Endodermal cell (in vitro differentiated cells): Measurements from ENCODE around the gene DNAJB12. TPM values are rescaled to one million over a fixed set of nuclear protein-coding genes. Genes with fewer than 3 reads are reported as not detected.
A peak's percentile ranks its signal among the peaks of the same experiment; 100 is the strongest.

Experiments
- DNase-seq: peaks from one replicate; pipeline ENCODE4 v3.0.0-alpha.2; 2017
- H3K27ac ChIP-seq: 2 replicates; pipeline ENCODE4 v1.5.1; 2013; ENCODE audit warnings: mild to moderate bottlenecking, low read depth, low read length, moderate library complexity
- H3K27me3 ChIP-seq: 2 replicates; pipeline ENCODE4 v1.6.1; 2013; ENCODE audit warnings: mild to moderate bottlenecking, low read length, moderate library complexity; ENCODE audit not compliant: insufficient read depth, control insufficient read depth, poor library complexity, severe bottlenecking
- H3K36me3 ChIP-seq: 2 replicates; pipeline ENCODE4 v1.7.0; 2013; ENCODE audit warnings: mild to moderate bottlenecking, low read length, moderate library complexity; ENCODE audit not compliant: control insufficient read depth, insufficient read depth
- H3K4me1 ChIP-seq: one replicate; pipeline ENCODE4 v1.7.0; 2013; ENCODE audit warnings: low read length; ENCODE audit not compliant: control insufficient read depth, insufficient read depth
- H3K4me3 ChIP-seq: 2 replicates; pipeline ENCODE4 v1.5.1; 2013; ENCODE audit warnings: mild to moderate bottlenecking, low read length, moderate library complexity
- H3K9ac ChIP-seq: 2 replicates; pipeline ENCODE4 v1.6.1; 2013; ENCODE audit warnings: mild to moderate bottlenecking, low read length, moderate library complexity; ENCODE audit not compliant: poor library complexity, severe bottlenecking; ENCODE audit errors: extremely low read depth
- H3K9me3 ChIP-seq: 2 replicates; pipeline ENCODE4 v1.6.1; 2013; ENCODE audit warnings: mild to moderate bottlenecking, low read length, moderate library complexity; ENCODE audit not compliant: control insufficient read depth
- H3K27ac Mint-ChIP-seq: 2 replicates; pipeline ENCODE4 v1.8.0; 2020; ENCODE audit warnings: mixed read lengths
- H3K27me3 Mint-ChIP-seq: 2 replicates; pipeline ENCODE4 v1.8.0; 2021; ENCODE audit warnings: mild to moderate bottlenecking, mixed read lengths; ENCODE audit not compliant: insufficient read depth
- H3K36me3 Mint-ChIP-seq: 2 replicates; pipeline ENCODE4 v1.8.0; 2020; ENCODE audit warnings: low read depth, mixed read lengths
- H3K4me1 Mint-ChIP-seq: 2 replicates; pipeline ENCODE4 v1.8.0; 2020; ENCODE audit warnings: mixed read lengths
- H3K4me3 Mint-ChIP-seq: 2 replicates; pipeline ENCODE4 v1.8.0; 2020; ENCODE audit warnings: mild to moderate bottlenecking, moderate library complexity, mixed read lengths
- H3K9me3 Mint-ChIP-seq: 2 replicates; pipeline ENCODE4 v1.8.0; 2020; ENCODE audit warnings: mild to moderate bottlenecking, mixed read lengths
- WGBS, 2 experiments: methylation state at CpG; one replicate each; pipeline versions ENCODE4 v1.1.5 to v1.1.7; 2013; ENCODE audit warnings: missing lambda C conversion rate in 2 of 2, mixed read lengths in 1 of 2; ENCODE audit not compliant: insufficient coverage in 1 of 2, insufficient read length in 1 of 2; 5-methylcytosine and 5-hydroxymethylcytosine counted together
- total RNA-seq, 2 donors: library from RNA; stranded (reverse); fragmentation: NEBNext Ultra II Directional in 1 of 2; extraction: Animal tissue kit (Norgen Biotek cat#: 25700) in 1 of 2; gene quantifications; 2 replicates in 1 of 2; 3 replicates in 1 of 2; pipeline ENCODE4 v1.2.1, GENCODE V29; 2021
- TF ChIP-seq, protein P1 (sequence below): fragments of 200-600 bp; sonication (generic); conservative IDR thresholded peaks from 2 replicates; pipeline ENCODE4 v1.5.0; 2021; ENCODE audit warnings: antibody characterized with exemption, mild to moderate bottlenecking

Gene DNAJB12
- total RNA-seq, 2 donors from 2014 or later = 22.6 to 27.5 TPM

GRCh38 chr10:72306215-72306760, 48.4 kb downstream of the DNAJB12 start:
- Mint-ChIP-seq H3K27me3 (no peaks in the 10 kb centered on the region), H3K27ac (no peak overlapping the region), H3K36me3 (no peaks in the 10 kb centered on the region), H3K9me3 (peaks cover 1% of the 10 kb centered on the region), H3K4me3 (no peak overlapping the region), H3K4me1 (peaks cover 8% of the 10 kb centered on the region)
- Histone ChIP-seq H3K9ac (no peak overlapping the region), H3K4me3 (no peak overlapping the region), H3K36me3 (no peaks in the 10 kb centered on the region), H3K27me3 (no peaks in the 10 kb centered on the region), H3K9me3 (no peaks in the 10 kb centered on the region), H3K27ac (no peak overlapping the region), H3K4me1 (peaks cover 2% of the 10 kb centered on the region)
- DNase-seq = no peak
- TF ChIP-seq, protein P1, sequence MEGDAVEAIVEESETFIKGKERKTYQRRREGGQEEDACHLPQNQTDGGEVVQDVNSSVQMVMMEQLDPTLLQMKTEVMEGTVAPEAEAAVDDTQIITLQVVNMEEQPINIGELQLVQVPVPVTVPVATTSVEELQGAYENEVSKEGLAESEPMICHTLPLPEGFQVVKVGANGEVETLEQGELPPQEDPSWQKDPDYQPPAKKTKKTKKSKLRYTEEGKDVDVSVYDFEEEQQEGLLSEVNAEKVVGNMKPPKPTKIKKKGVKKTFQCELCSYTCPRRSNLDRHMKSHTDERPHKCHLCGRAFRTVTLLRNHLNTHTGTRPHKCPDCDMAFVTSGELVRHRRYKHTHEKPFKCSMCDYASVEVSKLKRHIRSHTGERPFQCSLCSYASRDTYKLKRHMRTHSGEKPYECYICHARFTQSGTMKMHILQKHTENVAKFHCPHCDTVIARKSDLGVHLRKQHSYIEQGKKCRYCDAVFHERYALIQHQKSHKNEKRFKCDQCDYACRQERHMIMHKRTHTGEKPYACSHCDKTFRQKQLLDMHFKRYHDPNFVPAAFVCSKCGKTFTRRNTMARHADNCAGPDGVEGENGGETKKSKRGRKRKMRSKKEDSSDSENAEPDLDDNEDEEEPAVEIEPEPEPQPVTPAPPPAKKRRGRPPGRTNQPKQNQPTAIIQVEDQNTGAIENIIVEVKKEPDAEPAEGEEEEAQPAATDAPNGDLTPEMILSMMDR = no peak
- WGBS, 2 experiments = 89 to 100% methylated on average over 1 to 5 of the region's 5 CpGs

- H3K36me3 Mint-ChIP-seq = no peaks in the 10 kb centered on the region
- WGBS, 2 experiments = 92 to 93% methylated on average over 5 to 8 of the region's 8 CpGs
- H3K4me1 Mint-ChIP-seq = no peaks in the 10 kb centered on the region
- no peaks in the 10 kb centered on the region for H3K4me1 ChIP-seq
- H3K36me3 ChIP-seq = no peaks in the 10 kb centered on the region
- H3K4me3 Mint-ChIP-seq = no peak overlapping the region
- H3K9me3 Mint-ChIP-seq = peaks cover 5% of the 10 kb centered on the region
- H3K27ac Mint-ChIP-seq = no peak overlapping the region
- TF ChIP-seq, protein P1 = no peak
- H3K27ac ChIP-seq = no peak overlapping the region
- no peaks in the 10 kb centered on the region for H3K27me3 Mint-ChIP-seq
- no peaks in the 10 kb centered on the region for H3K9me3 ChIP-seq
- no peak overlapping the region for H3K4me3 ChIP-seq
- no peaks in the 10 kb centered on the region for H3K27me3 ChIP-seq
- DNase-seq = no peak
- no peak overlapping the region for H3K9ac ChIP-seq
Measured at GRCh38 chr10:72303424-72304128, 51.1 kb downstream of the DNAJB12 start.

DNA sequence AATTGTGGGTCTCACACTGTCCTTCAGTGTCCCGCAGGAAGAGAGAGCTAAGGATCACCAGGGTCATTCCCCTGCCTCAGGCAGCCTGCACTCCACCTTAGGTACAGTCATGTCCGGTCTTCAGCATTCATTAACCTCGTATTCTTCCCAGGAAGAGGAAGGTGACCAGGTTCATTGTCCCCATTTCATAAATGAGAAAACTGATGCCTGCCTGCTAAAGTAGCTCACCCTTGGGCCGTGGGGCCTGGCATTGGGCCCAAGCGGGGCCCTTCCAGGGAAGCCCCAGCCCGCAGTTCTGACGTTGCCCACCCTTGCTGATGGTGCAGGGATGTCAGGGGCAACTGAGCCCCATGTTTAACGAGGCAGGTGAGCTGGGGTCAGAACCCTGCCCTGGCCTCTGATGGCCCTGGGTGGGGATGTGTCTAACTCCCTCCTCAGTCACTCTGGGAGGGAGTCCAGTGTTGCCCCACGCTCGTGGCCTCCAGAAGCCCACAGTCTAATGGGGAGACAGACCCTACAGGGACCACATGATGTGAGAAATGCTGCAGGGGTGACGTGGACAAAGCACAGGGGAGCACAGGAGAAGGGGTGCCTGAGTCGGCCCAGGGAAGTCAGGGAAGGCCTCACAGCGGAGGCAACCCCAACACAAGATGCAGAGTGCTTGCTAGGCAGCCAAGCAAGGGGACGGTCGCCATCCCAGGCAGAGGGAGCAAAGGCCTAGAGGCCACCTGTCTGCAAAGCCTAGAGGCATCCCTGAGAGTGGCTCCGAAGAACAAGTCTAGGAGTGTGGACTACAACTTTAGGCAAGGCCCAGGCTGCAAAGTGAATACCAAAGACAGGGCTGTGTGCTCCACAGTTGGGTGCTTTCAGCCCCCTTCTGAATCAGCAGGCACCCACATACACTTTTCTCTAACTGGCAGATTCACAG, 55.9 kb downstream of the DNAJB12 start:
- Histone ChIP-seq H3K27ac (peak overlapping the region; percentile 33), H3K4me3 (no peak overlapping the region), H3K9me3 (no peaks in the 10 kb centered on the region), H3K36me3 (no peaks in the 10 kb centered on the region), H3K27me3 (no peaks in the 10 kb centered on the region), H3K9ac (no peak overlapping the region), H3K4me1 (no peaks in the 10 kb centered on the region)
- Mint-ChIP-seq H3K27me3 (peaks cover 6% of the 10 kb centered on the region), H3K4me3 (peak overlapping the region; percentile 68), H3K9me3 (peaks cover 5% of the 10 kb centered on the region), H3K27ac (no peak overlapping the region), H3K36me3 (no peaks in the 10 kb centered on the region), H3K4me1 (peaks cover 5% of the 10 kb centered on the region)
- TF ChIP-seq, protein P1 = no peak
- 92 to 93% methylated on average over 12 to 16 of the region's 16 CpGs for WGBS, 2 experiments
- no peak for DNase-seq
